HG03442 (cell line): ENCODE measurements around the gene DCTPP1.
"Not testable (repeated sequence)": the region's sequence is repeated elsewhere in the genome, so short reads cannot be mapped to it uniquely, and the experiment has no call there.

Source experiments
- ATAC-seq: cut with Tn5 transposase; IDR thresholded peaks from one replicate; pipeline ENCODE4 v1.9.1; 2021; ENCODE audit warnings: mild to moderate bottlenecking, moderate library complexity; ENCODE audit not compliant: unreplicated experiment

Gene DCTPP1

GRCh38 chr16:30429678-30430427 lies at the start of gene DCTPP1:
Gene DCTPP1, minus strand, starts transcription at chr16:30430030. Its CDS starts 50 bp downstream, at chr16:30429980.
- ATAC-seq = peak; percentile 96

- ATAC-seq = no peak
These were observed 49.1 kb upstream of the DCTPP1 start for GRCh38 chr16:30478766-30479478.

DNA sequence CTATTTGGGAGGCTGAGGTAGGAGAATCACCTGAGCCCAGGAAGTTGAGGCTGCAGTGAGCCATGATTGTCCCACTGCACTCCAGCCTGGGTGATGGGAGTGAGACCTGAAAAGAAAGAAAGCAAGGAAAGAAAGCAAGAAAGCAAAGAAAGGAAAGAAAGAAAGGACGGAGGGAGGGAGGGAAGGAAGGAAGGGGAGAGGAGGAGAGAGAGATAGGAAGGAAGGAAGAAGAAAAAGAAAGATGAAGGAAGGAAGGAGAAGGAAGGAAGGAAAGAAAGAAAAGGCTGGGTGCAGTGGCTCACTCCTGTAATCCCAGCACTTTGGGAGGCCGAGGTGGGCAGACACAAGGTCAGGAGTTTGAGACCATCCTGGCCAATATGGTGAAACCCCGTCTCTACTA lies 47.9 kb upstream of the DCTPP1 start:
- ATAC-seq = not testable (repeated sequence)

DNA sequence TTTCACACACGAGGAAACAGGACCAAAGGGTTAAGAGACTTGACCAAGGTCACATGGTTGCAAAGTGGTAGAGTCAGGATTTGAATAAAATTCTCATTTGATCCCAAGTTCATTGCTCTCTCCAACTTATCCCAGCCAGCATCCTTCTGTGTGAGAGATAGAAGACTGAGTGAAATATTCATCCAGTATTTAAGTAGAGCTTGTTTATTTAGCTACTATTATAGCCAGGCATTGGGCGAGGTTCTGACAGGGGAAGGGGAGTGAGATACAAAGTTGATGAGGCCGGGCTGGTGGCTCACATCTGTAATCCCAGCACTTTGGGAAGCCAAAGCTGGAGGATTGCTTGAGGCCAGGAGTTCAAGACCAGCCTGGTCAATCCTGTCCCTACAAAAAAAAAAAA lies 47.2 kb upstream of the DCTPP1 start:
- no peak for ATAC-seq

DNA sequence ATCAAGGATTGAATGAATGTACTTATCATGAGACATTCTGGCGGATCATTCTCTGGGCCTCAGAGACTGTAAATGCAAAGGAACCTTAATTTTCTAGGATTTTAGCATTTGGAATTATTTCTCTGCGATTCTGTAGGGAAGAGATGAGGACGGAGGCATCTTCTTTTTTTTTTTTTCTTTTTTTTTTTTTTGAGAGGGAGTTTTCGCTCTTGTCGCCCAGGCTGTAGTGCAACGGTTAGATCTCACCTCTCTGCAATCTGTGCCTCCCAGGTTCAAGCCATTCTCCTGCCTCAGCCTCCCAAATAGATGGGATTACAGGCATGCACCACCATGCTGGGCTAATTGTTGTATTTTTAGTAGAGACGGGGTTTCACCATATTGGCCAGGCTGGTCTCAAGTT lies 44.9 kb upstream of the DCTPP1 start:
- no peak for ATAC-seq

GRCh38 chr16:30474074-30474452 lies 44.2 kb upstream of the DCTPP1 start:
- ATAC-seq = no peak

DNA sequence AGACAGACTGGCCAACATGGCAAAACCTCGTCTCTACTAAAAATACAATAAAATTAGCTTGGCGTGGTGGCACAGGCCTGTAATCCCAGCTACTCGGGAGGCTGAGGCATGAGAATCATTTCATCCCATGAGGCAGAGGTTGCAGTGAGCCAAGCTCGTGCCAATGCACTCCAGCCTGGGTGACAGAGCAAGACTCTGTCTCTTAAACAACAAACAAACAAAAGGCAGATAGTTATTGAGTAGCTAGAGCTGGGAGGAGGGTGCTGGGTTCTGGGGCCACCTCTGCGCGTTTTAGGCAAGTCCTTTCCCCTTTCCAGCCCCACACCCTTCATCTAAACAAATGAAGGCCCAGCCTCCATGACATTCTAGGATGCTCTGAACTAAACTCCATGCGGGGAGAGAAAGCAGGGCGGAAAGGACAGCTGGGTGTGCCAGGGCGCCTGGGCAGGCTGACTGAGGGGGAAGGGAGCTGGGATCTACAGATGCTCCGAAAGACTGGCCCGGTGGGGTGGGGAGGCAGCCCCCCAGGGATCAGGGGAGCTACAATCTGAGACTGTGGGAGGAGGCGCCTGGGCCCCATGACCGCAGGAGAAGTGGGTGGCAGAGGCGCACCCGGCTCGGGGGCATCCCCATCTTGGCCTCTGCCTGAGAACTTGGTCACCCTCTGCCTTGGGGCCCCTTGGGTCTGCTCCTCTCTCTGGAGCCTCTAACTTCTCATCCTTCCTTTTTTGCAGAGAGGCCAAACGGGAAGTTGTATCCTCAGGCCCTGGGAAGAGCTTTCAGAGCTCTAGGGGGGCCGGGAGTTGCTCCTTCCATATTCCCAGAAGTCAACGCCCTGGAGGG lies 43.6 kb upstream of the DCTPP1 start:
- ATAC-seq = no peak

DNA sequence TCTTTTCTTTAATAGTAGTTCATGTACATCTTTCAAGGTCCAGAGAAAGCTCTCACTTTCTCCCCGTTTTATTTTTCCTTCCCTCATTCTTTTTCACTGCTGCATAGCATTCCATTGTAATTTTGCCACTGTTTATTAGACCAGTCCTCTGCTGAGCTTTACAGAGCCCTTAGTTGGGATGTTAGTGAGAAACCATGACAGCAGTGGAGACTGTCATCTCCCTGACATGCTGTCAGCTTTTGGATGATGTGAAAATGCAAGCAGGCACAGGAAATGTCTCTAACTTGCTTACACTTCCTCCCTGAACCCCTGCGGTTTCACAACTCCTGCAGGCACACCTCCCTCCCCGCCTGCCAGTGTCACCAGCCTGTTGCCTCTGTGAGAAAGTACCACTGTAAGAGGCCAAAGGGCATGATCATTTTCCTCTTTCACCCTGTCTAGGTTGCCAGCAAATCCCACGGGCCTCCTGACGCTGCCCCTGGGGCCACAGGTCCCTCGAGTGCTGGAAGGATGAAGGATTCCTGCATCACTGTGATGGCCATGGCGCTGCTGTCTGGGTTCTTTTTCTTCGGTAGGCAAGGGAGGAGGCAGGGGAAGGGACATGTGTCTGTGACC lies 42.6 kb upstream of the DCTPP1 start, which contains the start of gene ITGAL:
TSS of gene ITGAL (plus strand) at position 415 of the 615 bp plus-strand sequence. CDS start at position 511, 96 bp downstream.
- peak; percentile 40 for ATAC-seq

DNA sequence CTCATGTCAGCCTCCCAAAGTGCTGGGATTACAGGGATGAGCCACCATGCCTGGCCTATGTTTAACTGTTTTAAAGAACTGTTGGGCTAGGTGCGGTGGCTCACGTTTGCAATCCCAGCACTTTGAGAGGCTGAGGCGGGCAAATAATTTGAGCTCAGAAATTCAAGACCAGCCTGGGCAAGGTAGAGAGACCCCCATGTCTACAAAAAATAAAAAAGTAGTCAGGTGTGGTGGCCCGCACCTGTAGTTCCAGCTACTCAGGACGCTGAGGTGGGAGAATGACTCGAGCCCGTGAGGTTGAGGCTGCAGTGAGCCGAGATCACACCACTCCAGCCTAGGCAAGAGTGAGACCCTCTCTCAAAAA lies 40.8 kb upstream of the DCTPP1 start:
- peak; percentile 1 for ATAC-seq

DNA sequence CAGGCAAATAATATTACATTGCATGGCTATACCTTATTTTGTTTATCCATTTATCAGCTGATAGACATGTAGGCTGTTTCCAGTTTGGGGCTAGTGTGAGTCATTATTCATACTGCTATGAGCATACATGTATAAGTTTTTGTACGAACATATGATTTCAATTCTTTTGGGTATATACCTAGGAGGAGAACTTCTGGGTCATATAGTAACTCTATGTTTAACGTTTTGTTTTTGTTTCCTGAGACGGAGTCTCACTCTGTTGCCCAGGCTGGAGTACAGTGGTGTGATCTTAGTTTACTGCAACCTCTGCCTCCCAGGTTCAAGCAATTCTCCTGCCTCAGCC lies 40.3 kb upstream of the DCTPP1 start:
- no peak for ATAC-seq

- no peak for ATAC-seq
These were observed 34.2 kb upstream of the DCTPP1 start for GRCh38 chr16:30464078-30464477.

GRCh38 chr16:30461426-30461825 lies 31.6 kb upstream of the DCTPP1 start:
- not testable (repeated sequence) for ATAC-seq

- ATAC-seq = no peak
These were observed 29.6 kb upstream of the DCTPP1 start for GRCh38 chr16:30459456-30459855.

GRCh38 chr16:30458561-30459394 lies 28.9 kb upstream of the DCTPP1 start:
- ATAC-seq = peak; percentile 80

GRCh38 chr16:30457743-30458560 lies 28.1 kb upstream of the DCTPP1 start:
- no peak for ATAC-seq

DNA sequence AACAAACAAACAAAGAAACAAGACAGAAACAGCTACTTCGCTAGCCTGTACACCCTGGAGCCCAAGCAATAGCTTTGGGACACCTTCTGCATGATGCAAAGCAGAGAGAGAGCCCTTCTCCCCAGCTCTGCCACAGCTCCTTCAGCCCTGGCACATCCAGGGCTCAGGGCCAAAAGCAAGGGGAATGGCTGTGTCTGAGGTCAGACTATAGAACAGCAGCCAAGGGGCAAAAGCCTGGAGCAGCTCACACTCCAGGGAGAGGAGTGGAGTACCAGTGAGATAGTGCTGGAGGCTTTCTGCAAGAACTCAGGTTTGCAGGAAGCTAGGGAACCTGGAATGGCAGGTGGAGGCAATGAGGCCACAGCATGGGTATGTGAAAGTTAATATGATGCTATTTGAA lies 27.4 kb upstream of the DCTPP1 start:
- ATAC-seq = no peak

- no peak for ATAC-seq
These were observed 26.5 kb upstream of the DCTPP1 start for GRCh38 chr16:30456302-30456701.

DNA sequence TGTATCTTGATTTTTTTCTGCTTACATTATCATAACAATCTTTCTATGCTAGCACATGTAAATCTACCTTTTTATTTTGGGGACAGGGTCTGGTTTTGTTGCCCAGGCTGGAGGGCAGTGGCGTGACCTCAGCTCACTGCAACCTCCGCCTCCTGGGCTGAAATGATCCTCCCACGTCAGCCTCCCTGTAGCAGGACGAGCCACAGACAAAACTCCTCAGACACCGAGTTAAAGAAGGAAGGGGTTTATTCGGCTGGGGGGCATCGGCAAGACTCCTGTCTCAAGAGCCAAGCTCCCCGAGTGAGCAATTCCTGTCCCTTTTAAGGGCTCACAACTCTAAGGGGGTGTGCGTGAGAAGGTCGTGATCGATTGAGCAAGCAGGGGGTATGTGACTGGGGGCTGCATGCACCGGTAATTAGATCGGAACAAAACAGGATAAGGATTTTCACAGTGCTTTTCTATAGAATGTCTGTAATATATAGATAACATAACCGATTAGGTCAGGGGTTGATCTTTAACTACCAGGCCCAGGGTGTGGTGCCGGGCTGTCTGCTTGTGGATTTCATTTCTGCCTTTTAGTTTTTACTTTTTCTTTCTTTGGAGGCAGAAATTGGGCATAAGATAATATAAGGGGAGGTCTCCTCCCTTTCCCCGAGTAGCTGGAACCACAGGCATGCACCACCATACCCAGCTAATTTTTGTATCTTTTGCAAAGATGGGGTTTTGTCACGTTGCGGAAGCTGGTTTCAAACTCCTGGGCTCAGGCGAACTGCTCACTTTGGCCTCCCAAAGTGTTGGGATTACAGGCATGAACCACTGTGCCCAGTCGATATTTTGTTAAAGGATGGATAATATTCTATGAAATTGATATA lies 23.1 kb upstream of the DCTPP1 start:
- ATAC-seq = not testable (repeated sequence)

- no peak for ATAC-seq
These were observed 19.2 kb upstream of the DCTPP1 start for GRCh38 chr16:30449116-30449435.
